Stimulated activated naive B cell treated with anti-CD40 and anti-IgM and Interleukin-4, amounts not matched to agents 10 μg/mL and 1 μg/mL and 100 μg/mL, for 72 hours (primary cell): ENCODE results near the gene SNAPC5.
"Not testable (repeated sequence)": the region's sequence is repeated elsewhere in the genome, so short reads cannot be mapped to it uniquely, and the experiment has no call there.

Experiments
- ATAC-seq, 2 donors: fragments of 150-1000 bp; cut with Tn5 transposase; replicated peaks; 2 replicates each; pipeline ENCODE4 v1.10.0; 2021; ENCODE audit warnings: moderate library complexity in 1 of 2
- DNase-seq: peaks from one replicate; pipeline ENCODE4 v3.0.0; 2021
- H3K27ac Mint-ChIP-seq: one replicate; pipeline ENCODE4 v1.8.0; 2022; ENCODE audit warnings: mild to moderate bottlenecking, mixed read lengths
- H3K27me3 Mint-ChIP-seq, 2 donors: one replicate each; pipeline ENCODE4 v1.8.0; 2022; ENCODE audit warnings: mixed read lengths in 2 of 2
- H3K36me3 Mint-ChIP-seq, 2 donors: one replicate each; pipeline ENCODE4 v1.8.0; 2022; ENCODE audit warnings: mixed read lengths in 2 of 2, mild to moderate bottlenecking in 1 of 2
- H3K4me1 Mint-ChIP-seq, 2 donors: one replicate each; pipeline ENCODE4 v1.8.0; 2022; ENCODE audit warnings: mixed read lengths in 2 of 2, mild to moderate bottlenecking in 1 of 2
- H3K4me3 Mint-ChIP-seq, 2 donors: one replicate each; pipeline ENCODE4 v1.8.0; 2022; ENCODE audit warnings: mild to moderate bottlenecking in 2 of 2, mixed read lengths in 2 of 2, moderate library complexity in 1 of 2
- H3K9me3 Mint-ChIP-seq, 2 donors: one replicate each; pipeline ENCODE4 v1.8.0; 2022; ENCODE audit warnings: mixed read lengths in 2 of 2, mild to moderate bottlenecking in 1 of 2

The SNAPC5 gene

GRCh38 chr15:66503041-66503648 lies 5.6 kb upstream of the SNAPC5 start:
- H3K27me3 Mint-ChIP-seq, H3K9me3 Mint-ChIP-seq, ATAC-seq, DNase-seq: not testable (repeated sequence)
- peaks cover 20 to 58% of the 10 kb centered on the region in 2 donors for H3K4me1 Mint-ChIP-seq
- peak overlapping the region; percentile 86 to 100 for H3K4me3 Mint-ChIP-seq
- peak overlapping the region; percentile 100 for H3K27ac Mint-ChIP-seq
- H3K36me3 Mint-ChIP-seq: peaks cover 33 to 51% of the 10 kb centered on the region in 2 donors

GRCh38 chr15:66502491-66502890 lies 4.9 kb upstream of the SNAPC5 start:
- no peak for DNase-seq
- Mint-ChIP-seq H3K27ac (peak overlapping the region; percentile 76), H3K9me3 (no peaks in the 10 kb centered on the region), H3K4me1 (peaks cover 25 to 60% of the 10 kb centered on the region in 2 donors), H3K36me3 (peaks cover 38 to 58% of the 10 kb centered on the region in 2 donors), H3K4me3 (peak overlapping the region; percentile 86 to 100), H3K27me3 (no peaks in the 10 kb centered on the region)
- ATAC-seq: no peak

GRCh38 chr15:66500346-66500745 lies 2.8 kb upstream of the SNAPC5 start:
- not testable (repeated sequence) for ATAC-seq, H3K9me3 Mint-ChIP-seq, DNase-seq, H3K27me3 Mint-ChIP-seq
- peaks cover 26 to 63% of the 10 kb centered on the region in 2 donors for H3K4me1 Mint-ChIP-seq
- H3K27ac Mint-ChIP-seq: peak overlapping the region; percentile 89
- H3K36me3 Mint-ChIP-seq: peaks cover 43 to 70% of the 10 kb centered on the region in 2 donors
- peak overlapping the region in 1 of 2 donors; percentile 60 for H3K4me3 Mint-ChIP-seq

- Mint-ChIP-seq H3K9me3 (no peaks in the 10 kb centered on the region), H3K27me3 (no peaks in the 10 kb centered on the region), H3K4me1 (peaks cover 28 to 67% of the 10 kb centered on the region in 2 donors), H3K27ac (peak overlapping the region; percentile 78), H3K36me3 (peaks cover 41 to 72% of the 10 kb centered on the region in 2 donors), H3K4me3 (no peak overlapping the region)
- DNase-seq (no peak), ATAC-seq (no peak)
These were observed 1.2 kb upstream of the SNAPC5 start for GRCh38 chr15:66498501-66499386.

GRCh38 chr15:66496951-66497501 lies 536 bp downstream of the SNAPC5 start:
- peak; percentile 48 to 54 for ATAC-seq
- Mint-ChIP-seq H3K36me3 (peaks cover 34 to 68% of the 10 kb centered on the region in 2 donors), H3K4me1 (peaks cover 24 to 56% of the 10 kb centered on the region in 2 donors), H3K27ac (peak overlapping the region; percentile 99), H3K4me3 (peak overlapping the region; percentile 94 to 96), H3K27me3 (no peaks in the 10 kb centered on the region), H3K9me3 (no peaks in the 10 kb centered on the region)
- DNase-seq: no peak

GRCh38 chr15:66494262-66494661 lies 3.3 kb downstream of the SNAPC5 start:
- no peak overlapping the region for H3K4me3 Mint-ChIP-seq
- H3K4me1 Mint-ChIP-seq: peaks cover 16 to 51% of the 10 kb centered on the region in 2 donors
- ATAC-seq (no peak), DNase-seq (no peak)
- H3K27ac Mint-ChIP-seq: peak overlapping the region; percentile 14
- no peaks in the 10 kb centered on the region for H3K9me3 Mint-ChIP-seq
- peaks cover 28 to 68% of the 10 kb centered on the region in 2 donors for H3K36me3 Mint-ChIP-seq
- no peaks in the 10 kb centered on the region for H3K27me3 Mint-ChIP-seq

- H3K36me3 Mint-ChIP-seq: peaks cover 22 to 57% of the 10 kb centered on the region in 2 donors
- no peak overlapping the region for H3K4me3 Mint-ChIP-seq
- H3K4me1 Mint-ChIP-seq: peaks cover 12 to 29% of the 10 kb centered on the region in 2 donors
- DNase-seq (no peak), ATAC-seq (no peak)
- H3K27me3 Mint-ChIP-seq: no peaks in the 10 kb centered on the region
- H3K27ac Mint-ChIP-seq: peak overlapping the region; percentile 59
- no peaks in the 10 kb centered on the region for H3K9me3 Mint-ChIP-seq
These were observed 5.7 kb downstream of the SNAPC5 start for GRCh38 chr15:66491846-66492245.

- no peak for ATAC-seq
- Mint-ChIP-seq H3K27ac (no peak overlapping the region), H3K4me3 (no peak overlapping the region), H3K4me1 (peaks cover 3 to 9% of the 10 kb centered on the region in 2 donors), H3K36me3 (peaks cover 25 to 54% of the 10 kb centered on the region in 2 donors), H3K27me3 (no peaks in the 10 kb centered on the region), H3K9me3 (no peaks in the 10 kb centered on the region)
- no peak for DNase-seq
These were observed 8.3 kb downstream of the SNAPC5 start for GRCh38 chr15:66489179-66489791.

- ATAC-seq (no peak), DNase-seq (no peak)
- Mint-ChIP-seq H3K27me3 (no peaks in the 10 kb centered on the region), H3K4me1 (peaks cover 2 to 7% of the 10 kb centered on the region in 2 donors), H3K4me3 (no peak overlapping the region), H3K27ac (no peak overlapping the region), H3K9me3 (no peaks in the 10 kb centered on the region), H3K36me3 (peaks cover 26 to 47% of the 10 kb centered on the region in 2 donors)
These were observed 9.0 kb downstream of the SNAPC5 start for GRCh38 chr15:66488525-66488924.

GRCh38 chr15:66486887-66487286 lies 10.7 kb downstream of the SNAPC5 start:
- H3K27me3 Mint-ChIP-seq: no peaks in the 10 kb centered on the region

GRCh38 chr15:66484539-66485112 lies 12.9 kb downstream of the SNAPC5 start:
- Mint-ChIP-seq H3K4me3 (no peak overlapping the region), H3K4me1 (peaks cover 0 to 7% of the 10 kb centered on the region in 2 donors), H3K27me3 (no peaks in the 10 kb centered on the region), H3K9me3 (no peaks in the 10 kb centered on the region), H3K27ac (no peak overlapping the region), H3K36me3 (peaks cover 43 to 54% of the 10 kb centered on the region in 2 donors)
- DNase-seq: no peak
- ATAC-seq: no peak

More at GRCh38 chr15:66486887-66487286, 10.7 kb downstream of the SNAPC5 start:
- Mint-ChIP-seq H3K4me3 (no peak overlapping the region), H3K36me3 (peaks cover 35 to 55% of the 10 kb centered on the region in 2 donors), H3K9me3 (no peaks in the 10 kb centered on the region), H3K4me1 (peaks cover 7% of the 10 kb centered on the region in 2 donors), H3K27ac (peak overlapping the region; percentile 62)
- ATAC-seq (no peak), DNase-seq (no peak)

GRCh38 chr15:66483131-66483566 lies 14.4 kb downstream of the SNAPC5 start:
- peaks cover 46 to 52% of the 10 kb centered on the region in 2 donors for H3K36me3 Mint-ChIP-seq
- no peaks in the 10 kb centered on the region for H3K9me3 Mint-ChIP-seq
- H3K4me3 Mint-ChIP-seq: no peak overlapping the region
- no peak for ATAC-seq
- DNase-seq: no peak
- H3K27me3 Mint-ChIP-seq: no peaks in the 10 kb centered on the region
- peaks cover 0 to 11% of the 10 kb centered on the region in 2 donors for H3K4me1 Mint-ChIP-seq
- H3K27ac Mint-ChIP-seq: peak overlapping the region; percentile 68

- Mint-ChIP-seq H3K36me3 (peaks cover 43 to 45% of the 10 kb centered on the region in 2 donors), H3K27me3 (no peaks in the 10 kb centered on the region), H3K9me3 (no peaks in the 10 kb centered on the region), H3K27ac (no peak overlapping the region), H3K4me1 (peaks cover 0 to 8% of the 10 kb centered on the region in 2 donors), H3K4me3 (no peak overlapping the region)
- ATAC-seq: no peak
- no peak for DNase-seq
These were observed 15.0 kb downstream of the SNAPC5 start for GRCh38 chr15:66482539-66482938.
